Measurements from ENCODE around the gene R3HCC1L. TPM values are rescaled to one million over a fixed set of nuclear protein-coding genes. Genes with fewer than 3 reads are reported as not detected.

The R3HCC1L gene
- total and polyA plus RNA-seq, 2 of the 4 experiments (the other 2 are of a cell fraction): 8.3 to 14.7 TPM

DNA sequence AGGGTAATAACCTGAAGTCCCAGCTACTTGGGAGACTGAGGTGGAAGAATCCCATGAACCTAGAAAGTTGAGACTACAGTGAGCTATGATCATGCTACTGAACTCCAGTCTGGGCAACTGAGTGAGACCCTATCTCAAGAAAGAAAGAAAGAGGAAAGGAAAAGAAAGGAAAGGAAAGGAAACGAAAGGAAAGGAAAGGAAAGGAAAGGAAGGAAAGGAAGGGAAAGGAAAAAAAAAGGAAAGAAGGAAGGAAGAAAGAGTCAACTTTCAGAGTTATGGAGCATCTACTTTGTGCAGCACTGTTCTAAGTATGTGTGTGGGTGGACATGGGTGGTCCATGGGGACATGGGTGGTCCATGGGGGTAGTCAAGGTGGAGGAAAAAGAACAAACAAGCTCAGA, 24.1 kb upstream of the R3HCC1L start:
- H3K27me3 ChIP-seq (ENCODE audit: control insufficient read depth, insufficient read depth, low read length): peaks cover 3% of the 10 kb centered on the region
- H2AK9ac ChIP-seq (replicated peaks; ENCODE audit: low read depth, low read length, poor library complexity): no peak overlapping the region
- BruUV-seq (replicated peaks): no TSS peak
- H3K79me1 ChIP-seq (ENCODE audit: low read depth in 1 of 2, low read length in 2 of 2): no peaks in the 10 kb centered on the region
- H3K9me3 ChIP-seq (ENCODE audit: control insufficient read depth, insufficient read depth, low read length): no peaks in the 10 kb centered on the region
- no peak overlapping the region for H2BK120ac ChIP-seq (ENCODE audit: low read depth, low read length)
- H4K20me1 ChIP-seq (ENCODE audit: insufficient read depth, low read length): no peaks in the 10 kb centered on the region
- no peak overlapping the region for H3K4ac ChIP-seq (ENCODE audit: low read depth, low read length)
- H3K4me3 ChIP-seq (ENCODE audit: insufficient read depth, low read depth, low read length): no peak overlapping the region
- no peak overlapping the region for H4K91ac ChIP-seq (ENCODE audit: insufficient read depth, low read depth, low read length)
- H2BK5ac ChIP-seq (ENCODE audit: low read depth, low read length, poor library complexity, severe bottlenecking): no peak overlapping the region
- in situ Hi-C loops (cut with MboI; ENCODE audit: low sequenced_read_pairs): no loop called here
- DNase-seq: no peak
- H4K8ac ChIP-seq (ENCODE audit: low read depth in 2 of 2, low read length in 2 of 2): no peak overlapping the region
- ChIA-PET CTCF (no interaction called here), POLR2A (ENCODE audit: unreplicated experiment) (no interaction called here)
- no peaks in the 10 kb centered on the region for H3K4me1 ChIP-seq (ENCODE audit: control insufficient read depth, insufficient read depth, low read length)
- no peak overlapping the region for H3K18ac ChIP-seq (ENCODE audit: low read depth, low read length)
- H2BK15ac ChIP-seq (ENCODE audit: low read depth, low read length): no peak overlapping the region
- H3K9me1 ChIP-seq (ENCODE audit: insufficient read depth, low read length): no peaks in the 10 kb centered on the region
- ATAC-seq (ENCODE audit: low read depth): no peak
- no peak for TF ChIP-seq SMC3 (IDR thresholded peaks at IDR 0.05; ENCODE audit: low read depth, low read length)
- TF ChIP-seq FOS (IDR thresholded peaks at IDR 0.05; ENCODE audit: low read depth, low read length): no peak
- TF ChIP-seq CHD1 (IDR thresholded peaks at IDR 0.05; ENCODE audit: low read depth, low read length): no peak
- TF ChIP-seq, protein P1, sequence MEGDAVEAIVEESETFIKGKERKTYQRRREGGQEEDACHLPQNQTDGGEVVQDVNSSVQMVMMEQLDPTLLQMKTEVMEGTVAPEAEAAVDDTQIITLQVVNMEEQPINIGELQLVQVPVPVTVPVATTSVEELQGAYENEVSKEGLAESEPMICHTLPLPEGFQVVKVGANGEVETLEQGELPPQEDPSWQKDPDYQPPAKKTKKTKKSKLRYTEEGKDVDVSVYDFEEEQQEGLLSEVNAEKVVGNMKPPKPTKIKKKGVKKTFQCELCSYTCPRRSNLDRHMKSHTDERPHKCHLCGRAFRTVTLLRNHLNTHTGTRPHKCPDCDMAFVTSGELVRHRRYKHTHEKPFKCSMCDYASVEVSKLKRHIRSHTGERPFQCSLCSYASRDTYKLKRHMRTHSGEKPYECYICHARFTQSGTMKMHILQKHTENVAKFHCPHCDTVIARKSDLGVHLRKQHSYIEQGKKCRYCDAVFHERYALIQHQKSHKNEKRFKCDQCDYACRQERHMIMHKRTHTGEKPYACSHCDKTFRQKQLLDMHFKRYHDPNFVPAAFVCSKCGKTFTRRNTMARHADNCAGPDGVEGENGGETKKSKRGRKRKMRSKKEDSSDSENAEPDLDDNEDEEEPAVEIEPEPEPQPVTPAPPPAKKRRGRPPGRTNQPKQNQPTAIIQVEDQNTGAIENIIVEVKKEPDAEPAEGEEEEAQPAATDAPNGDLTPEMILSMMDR (conservative IDR thresholded peaks at IDR 0.05; ENCODE audit: low read depth, low read length): no peak
- no peak for TF ChIP-seq POLR2A (IDR thresholded peaks at IDR 0.05; ENCODE audit: low read depth, low read length)
- no peak for TF ChIP-seq CEBPB (IDR thresholded peaks at IDR 0.05; ENCODE audit: low read depth, low read length)
- no peak for TF ChIP-seq MAZ (IDR thresholded peaks at IDR 0.05; ENCODE audit: borderline replicate concordance, low read depth, low read length)
- TF ChIP-seq RAD21 (IDR thresholded peaks at IDR 0.05; ENCODE audit: low read length): no peak
- TF ChIP-seq BHLHE40 (IDR thresholded peaks at IDR 0.05; ENCODE audit: low read depth, low read length): no peak
- TF ChIP-seq MXI1 (IDR thresholded peaks at IDR 0.05; ENCODE audit: borderline replicate concordance, low read depth, low read length): no peak
- no peak for TF ChIP-seq NFE2L2 (IDR thresholded peaks at IDR 0.05; ENCODE audit: low read depth, low read length)
- no peak overlapping the region for H3K9ac ChIP-seq (ENCODE audit: low read depth, low read length)
- H3K23ac ChIP-seq (ENCODE audit: low read depth, low read length): no peak overlapping the region
- no peak overlapping the region for H4K5ac ChIP-seq (ENCODE audit: low read depth, low read length)
- H2BK20ac ChIP-seq (ENCODE audit: low read depth, low read length): no peak overlapping the region
- H2AFZ ChIP-seq (replicated peaks; ENCODE audit: low read length, poor library complexity): no peak overlapping the region
- no CpG with 5 or more reads among the region's 1 CpG for WGBS, 2 experiments (ENCODE audit: extremely low coverage in 2 of 2, insufficient read length in 1 of 2)
- dilution Hi-C loops (cut with HindIII; ENCODE audit: low sequenced_read_pairs, unreplicated experiment): no loop called here
- no peak overlapping the region for H3K4me2 ChIP-seq (ENCODE audit: low read depth, low read length)
- no peak overlapping the region for H3K14ac ChIP-seq (replicated peaks; ENCODE audit: low read depth, low read length)
- H3K27ac ChIP-seq (ENCODE audit: insufficient read depth, low read length): no peak overlapping the region
- H2AK5ac ChIP-seq (ENCODE audit: low read depth, low read length): no peak overlapping the region
- intact Hi-C loops (cut with micrococcal nuclease): no loop called here
- no peak overlapping the region for H3K56ac ChIP-seq (ENCODE audit: extremely low read depth, insufficient read depth, low read length)
- H3K36me3 ChIP-seq (ENCODE audit: control insufficient read depth, insufficient read depth, low read length): no peaks in the 10 kb centered on the region
